ENCODE data around the gene BAZ2A. TPM values are rescaled to one million over a fixed set of nuclear protein-coding genes. Genes with fewer than 3 reads are reported as not detected.

The BAZ2A gene
- total RNA-seq, 4 donors from 2014 or later = 100.0 to 243 (median 129) TPM

Other genes with a start within 250 kb of the BAZ2A start
- gene TIMELESS, start 180.9 kb downstream of the BAZ2A start, total RNA-seq = 1 to 10 TPM; 5.4 to 7.1 (median 6.2) TPM
- gene MIP, start 175.7 kb downstream of the BAZ2A start, total RNA-seq = not detected
- 1 to 10 TPM; 2.8 to 4.8 (median 2.9) TPM for gene SPRYD4, start 161.7 kb downstream of the BAZ2A start, total RNA-seq
- 10 to 100 TPM in 2 of 4 donors, 1 to 10 TPM in 2; 7.9 to 23.9 (median 10.5) TPM for gene GLS2, start 142.2 kb downstream of the BAZ2A start, total RNA-seq
- 10 to 100 TPM; 14.5 to 88.0 (median 29.1) TPM for gene RBMS2, start 108.5 kb downstream of the BAZ2A start, total RNA-seq
- 100 to 1,000 TPM; 423 to 515 (median 438) TPM for gene ATP5F1B, start 15.7 kb upstream of the BAZ2A start, total RNA-seq
- 10 to 100 TPM; 51.7 to 71.2 (median 69.9) TPM for gene PTGES3, start 58.0 kb upstream of the BAZ2A start, total RNA-seq
- gene NACA, start 95.0 kb upstream of the BAZ2A start, total RNA-seq = 1,000 to 10,000 TPM; 1,068 to 1,481 (median 1,369) TPM
- 10 to 100 TPM in 2 of 4 donors, 1 to 10 TPM in 2; 9.1 to 12.4 (median 10.3) TPM for gene PRIM1, start 122.0 kb upstream of the BAZ2A start, total RNA-seq
- gene HSD17B6, start 133.0 kb upstream of the BAZ2A start, total RNA-seq = 1 to 10 TPM in 1 of 4 donors, under 1 TPM in 3; 0.38 to 2.4 (median 0.61) TPM